Measurements from ENCODE around the gene KCNV2. TPM values are rescaled to one million over a fixed set of nuclear protein-coding genes. Genes with fewer than 3 reads are reported as not detected.
A peak's percentile ranks its signal among the peaks of the same experiment; 100 is the strongest.

Gene KCNV2
- total RNA-seq, 2 donors from 2014 or later, result not detected

DNA sequence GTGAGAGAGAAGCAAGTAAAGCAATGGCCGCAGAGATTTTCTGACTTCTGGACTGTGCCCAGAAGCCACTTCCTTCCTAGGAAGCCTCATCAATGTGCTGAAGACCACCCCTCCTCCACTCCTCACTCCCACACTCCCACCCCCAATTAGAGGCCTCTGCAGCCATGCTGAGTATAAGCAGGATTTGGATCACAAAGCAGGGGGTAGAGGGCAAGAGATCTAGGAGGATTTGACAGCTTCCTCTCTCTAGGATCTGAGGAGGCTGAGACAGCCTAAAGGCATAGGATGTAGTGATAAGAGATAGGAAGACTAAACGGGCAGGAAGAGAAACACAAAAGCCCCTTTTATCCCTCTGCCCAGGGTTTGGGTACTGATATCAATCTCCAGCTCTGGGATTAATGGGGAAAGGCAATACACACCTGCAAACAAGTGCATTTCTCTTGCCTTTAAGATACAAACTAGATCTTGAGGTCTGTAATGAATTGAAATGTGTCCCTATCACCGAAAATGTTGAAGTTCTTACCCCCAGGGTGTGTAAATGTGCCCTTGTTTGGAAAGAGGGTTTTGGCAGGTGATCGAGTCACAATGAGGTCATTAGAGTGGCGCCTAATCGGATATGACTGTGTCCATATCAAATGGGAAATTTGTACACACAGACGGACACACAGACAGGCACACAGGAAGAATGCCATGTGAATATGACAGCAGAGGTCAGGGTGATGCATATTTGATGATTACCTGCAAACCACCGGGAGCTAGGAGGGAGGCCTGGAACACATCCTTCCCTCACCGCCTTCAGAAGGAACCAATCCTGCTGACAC is 28.5 kb downstream of the KCNV2 start:
- Mint-ChIP-seq H3K4me3 (no peak overlapping the region), H3K27me3 (no peaks in the 10 kb centered on the region), H3K27ac (no peak overlapping the region), H3K4me1 (no peaks in the 10 kb centered on the region), H3K36me3 (ENCODE audit: low read depth) (peaks cover 7% of the 10 kb centered on the region)
- no peaks in the 10 kb centered on the region for H3K9me3 ChIP-seq (ENCODE audit: control insufficient read depth, low read length, poor library complexity, severe bottlenecking)
- no peak for ATAC-seq
- DNase-seq, result no peak

DNA sequence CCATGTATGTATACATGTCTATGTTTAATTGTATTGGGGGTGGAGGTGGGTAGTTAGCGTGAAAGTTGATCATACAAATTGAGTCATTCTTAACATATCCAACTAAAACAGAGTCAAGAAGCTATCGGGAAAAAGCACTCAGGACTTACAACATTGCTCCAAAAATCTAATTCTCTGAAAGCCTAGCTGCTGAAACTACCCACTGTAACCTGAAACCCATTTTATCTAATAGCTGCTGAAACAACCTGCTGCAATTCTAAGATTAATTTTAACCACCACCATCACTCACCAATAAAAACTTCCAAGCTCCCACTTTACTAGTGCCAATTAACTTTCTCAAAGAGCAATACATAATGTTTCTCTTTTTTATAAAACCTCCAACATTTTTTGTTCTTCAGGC is 32.2 kb downstream of the KCNV2 start:
- H3K4me3 Mint-ChIP-seq, result no peak overlapping the region
- H3K36me3 Mint-ChIP-seq (ENCODE audit: low read depth), result peaks cover 4% of the 10 kb centered on the region
- H3K27ac Mint-ChIP-seq, result no peak overlapping the region
- ATAC-seq, result no peak
- no peaks in the 10 kb centered on the region for H3K9me3 ChIP-seq (ENCODE audit: control insufficient read depth, low read length, poor library complexity, severe bottlenecking)
- H3K4me1 Mint-ChIP-seq, result no peaks in the 10 kb centered on the region
- DNase-seq, result no peak
- no peaks in the 10 kb centered on the region for H3K27me3 Mint-ChIP-seq

DNA sequence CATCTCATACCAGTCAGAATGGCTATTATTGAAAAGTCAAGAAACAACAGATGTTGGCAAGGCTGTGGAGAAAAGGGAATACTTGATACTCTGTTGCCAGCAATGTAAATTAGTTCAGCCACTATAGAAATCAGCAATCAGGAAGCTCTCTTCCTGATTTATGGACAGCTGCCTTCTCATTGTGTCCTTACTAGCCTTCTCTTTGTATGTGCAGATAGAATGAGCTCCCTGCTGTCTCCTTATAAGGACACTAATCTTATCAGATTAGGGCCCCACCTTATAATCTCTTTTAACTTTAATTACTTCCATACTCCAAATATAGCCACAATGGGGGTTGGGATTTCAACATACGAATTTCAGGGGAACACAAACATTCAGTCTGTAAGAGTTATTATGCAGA is 38.0 kb downstream of the KCNV2 start:
- H3K9me3 ChIP-seq (ENCODE audit: control insufficient read depth, low read length, poor library complexity, severe bottlenecking), result no peaks in the 10 kb centered on the region
- Mint-ChIP-seq H3K4me3 (no peak overlapping the region), H3K4me1 (no peaks in the 10 kb centered on the region), H3K27ac (no peak overlapping the region), H3K27me3 (no peaks in the 10 kb centered on the region), H3K36me3 (ENCODE audit: low read depth) (peaks cover 6% of the 10 kb centered on the region)
- no peak for ATAC-seq
- DNase-seq, result no peak

DNA sequence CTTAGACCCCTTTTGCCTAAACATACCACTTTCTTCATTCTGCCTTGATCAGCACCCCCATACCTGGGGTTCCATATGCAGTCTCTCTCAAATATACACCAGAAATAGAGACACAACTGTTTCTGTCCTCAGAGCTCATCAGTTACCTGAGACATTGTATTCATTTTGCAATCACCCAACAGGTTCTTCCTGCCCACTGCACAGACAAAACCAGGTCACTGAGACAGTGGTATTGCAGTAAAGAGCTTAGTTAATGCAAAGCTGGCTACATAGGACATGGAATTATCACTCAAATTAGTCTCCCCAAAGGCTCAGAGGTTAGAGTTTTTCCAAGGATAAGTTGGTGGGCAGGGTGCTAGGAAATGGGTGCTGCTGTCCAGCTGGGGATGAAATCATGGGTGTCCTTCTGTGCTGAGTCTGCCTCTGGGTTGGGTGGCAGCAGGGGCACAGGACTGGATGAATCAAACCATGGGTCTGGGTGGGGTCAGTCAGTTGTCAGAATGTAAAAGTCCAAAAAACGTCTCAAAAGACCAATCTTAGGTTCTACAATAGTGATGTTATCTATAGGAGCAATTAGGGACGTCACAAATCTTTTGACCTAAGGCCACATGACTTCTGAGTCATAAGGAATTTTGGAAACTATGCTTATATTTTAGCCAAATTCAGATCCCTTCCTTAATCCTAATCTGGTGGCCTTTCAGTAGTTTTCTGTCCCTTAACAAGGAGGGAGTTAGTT is 41.0 kb downstream of the KCNV2 start:
- no peaks in the 10 kb centered on the region for H3K9me3 ChIP-seq (ENCODE audit: control insufficient read depth, low read length, poor library complexity, severe bottlenecking)
- ATAC-seq, result no peak
- Mint-ChIP-seq H3K4me1 (peaks cover 2% of the 10 kb centered on the region), H3K27me3 (no peaks in the 10 kb centered on the region), H3K36me3 (ENCODE audit: low read depth) (peaks cover 2% of the 10 kb centered on the region), H3K27ac (no peak overlapping the region), H3K4me3 (no peak overlapping the region)
- no peak for DNase-seq

DNA sequence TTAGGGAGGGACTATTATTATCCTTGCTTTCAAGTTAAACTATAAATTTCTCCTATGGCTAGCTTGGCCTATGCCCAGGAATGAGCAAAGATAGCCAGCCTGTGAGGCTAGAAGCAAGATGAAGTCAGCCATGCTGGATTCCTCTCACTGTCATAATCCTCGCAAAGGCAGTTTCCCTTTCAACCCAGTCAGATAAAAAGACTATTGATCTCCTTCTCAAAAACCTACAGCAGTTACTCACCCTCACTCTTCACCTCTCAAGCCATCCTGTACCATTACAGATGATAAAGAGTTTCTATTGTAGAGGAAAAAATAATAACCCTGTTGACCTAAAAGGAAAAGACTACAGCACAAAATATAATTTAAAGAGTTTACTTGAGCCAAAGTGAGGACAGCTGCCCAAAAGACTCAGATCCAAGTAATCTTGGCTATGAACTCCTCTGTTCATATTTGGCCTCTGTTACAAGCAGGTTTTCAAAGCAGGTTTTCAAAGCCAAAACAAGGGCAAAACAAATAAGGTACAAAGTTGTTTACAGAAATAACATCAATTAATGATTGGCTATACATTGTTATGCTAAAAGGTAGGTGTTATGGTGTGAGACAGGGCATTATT is 41.7 kb downstream of the KCNV2 start:
- DNase-seq (no peak), ATAC-seq (no peak)
- no peak overlapping the region for H3K27ac Mint-ChIP-seq
- no peaks in the 10 kb centered on the region for H3K27me3 Mint-ChIP-seq
- no peaks in the 10 kb centered on the region for H3K9me3 ChIP-seq (ENCODE audit: control insufficient read depth, low read length, poor library complexity, severe bottlenecking)
- no peak overlapping the region for H3K4me3 Mint-ChIP-seq
- peaks cover 2% of the 10 kb centered on the region for H3K4me1 Mint-ChIP-seq
- H3K36me3 Mint-ChIP-seq (ENCODE audit: low read depth), result peaks cover 2% of the 10 kb centered on the region

DNA sequence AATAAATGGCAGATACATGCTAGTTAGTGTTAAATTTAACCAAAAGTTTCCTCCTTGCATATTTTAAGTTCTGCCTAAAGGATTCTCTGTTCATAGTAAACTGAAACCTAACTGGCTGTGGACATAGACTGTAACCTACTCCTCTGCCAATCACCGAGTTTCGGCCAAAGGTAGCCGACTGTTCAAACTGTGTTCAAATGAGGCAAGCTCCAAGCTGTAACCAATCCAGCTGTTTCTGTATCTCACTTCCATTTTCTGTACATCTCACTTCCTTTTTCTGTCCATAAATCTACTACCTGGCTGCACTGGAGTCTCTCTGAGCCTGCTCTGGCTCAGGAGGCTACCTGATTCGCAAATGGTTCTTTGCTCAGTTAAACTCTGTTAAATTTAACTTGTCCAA is 44.1 kb downstream of the KCNV2 start:
- peaks cover 2% of the 10 kb centered on the region for H3K36me3 Mint-ChIP-seq (ENCODE audit: low read depth)
- H3K27me3 Mint-ChIP-seq, result no peaks in the 10 kb centered on the region
- no peak overlapping the region for H3K27ac Mint-ChIP-seq
- DNase-seq (no peak), ATAC-seq (no peak)
- no peaks in the 10 kb centered on the region for H3K9me3 ChIP-seq (ENCODE audit: control insufficient read depth, low read length, poor library complexity, severe bottlenecking)
- H3K4me3 Mint-ChIP-seq, result no peak overlapping the region
- peaks cover 18% of the 10 kb centered on the region for H3K4me1 Mint-ChIP-seq

DNA sequence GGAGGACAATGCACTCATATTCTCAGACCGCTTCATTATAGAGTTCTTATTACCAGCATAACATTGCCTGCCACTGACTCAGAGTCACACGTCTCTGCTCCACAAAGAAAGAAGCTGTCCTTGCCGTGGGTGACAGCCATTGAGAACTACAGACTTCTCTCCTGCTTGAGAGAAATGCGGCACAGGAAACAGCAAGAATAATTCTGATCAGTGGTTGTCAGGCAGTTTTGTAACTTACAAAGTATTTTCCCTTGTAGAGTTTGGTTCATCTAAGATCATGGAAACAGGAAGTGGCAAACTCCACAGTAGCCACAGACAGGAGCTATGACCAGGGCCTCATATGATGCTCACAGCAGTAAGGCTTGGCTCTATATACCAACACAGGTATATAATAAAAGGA is 47.0 kb downstream of the KCNV2 start:
- H3K4me3 Mint-ChIP-seq, result no peak overlapping the region
- H3K9me3 ChIP-seq (ENCODE audit: control insufficient read depth, low read length, poor library complexity, severe bottlenecking), result no peaks in the 10 kb centered on the region
- ATAC-seq (peak; percentile 65), DNase-seq (no peak)
- peak overlapping the region; percentile 77 for H3K27ac Mint-ChIP-seq
- H3K4me1 Mint-ChIP-seq, result peaks cover 18% of the 10 kb centered on the region
- H3K27me3 Mint-ChIP-seq, result no peaks in the 10 kb centered on the region
- H3K36me3 Mint-ChIP-seq (ENCODE audit: low read depth), result peaks cover 7% of the 10 kb centered on the region

DNA sequence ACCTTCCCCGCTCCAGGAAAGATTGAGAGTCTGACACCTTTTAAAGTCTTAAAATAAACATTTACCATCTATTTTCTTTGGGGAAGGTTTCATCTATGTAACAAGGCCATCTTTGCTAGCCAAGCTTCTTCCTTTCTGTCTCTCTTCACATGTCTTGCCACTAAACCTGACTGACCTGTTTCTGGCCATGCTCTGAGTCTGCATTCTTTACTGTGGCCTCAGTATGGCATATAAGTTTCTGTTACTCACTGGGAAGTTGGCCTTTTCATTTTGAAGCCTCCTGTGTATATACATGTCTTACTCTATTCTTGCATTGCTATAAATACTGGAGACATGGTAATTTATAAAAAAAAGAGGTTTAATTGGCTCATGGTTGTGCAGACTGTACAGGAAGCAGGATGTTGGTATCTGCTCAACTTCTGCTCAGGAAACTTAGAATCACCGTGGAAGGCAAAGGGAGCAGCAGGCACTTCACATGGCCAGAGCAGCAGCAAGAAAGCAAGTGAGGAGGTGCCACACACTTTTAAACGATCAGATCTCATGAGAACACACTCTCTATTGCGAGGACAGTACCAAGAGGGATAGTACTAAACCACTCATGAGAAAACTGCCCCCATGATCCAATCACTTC is 48.1 kb downstream of the KCNV2 start:
- no peak overlapping the region for H3K4me3 Mint-ChIP-seq
- peaks cover 18% of the 10 kb centered on the region for H3K4me1 Mint-ChIP-seq
- no peaks in the 10 kb centered on the region for H3K9me3 ChIP-seq (ENCODE audit: control insufficient read depth, low read length, poor library complexity, severe bottlenecking)
- no peaks in the 10 kb centered on the region for H3K27me3 Mint-ChIP-seq
- H3K36me3 Mint-ChIP-seq (ENCODE audit: low read depth), result peaks cover 4% of the 10 kb centered on the region
- no peak for DNase-seq
- no peak for ATAC-seq
- peak overlapping the region; percentile 77 for H3K27ac Mint-ChIP-seq

DNA sequence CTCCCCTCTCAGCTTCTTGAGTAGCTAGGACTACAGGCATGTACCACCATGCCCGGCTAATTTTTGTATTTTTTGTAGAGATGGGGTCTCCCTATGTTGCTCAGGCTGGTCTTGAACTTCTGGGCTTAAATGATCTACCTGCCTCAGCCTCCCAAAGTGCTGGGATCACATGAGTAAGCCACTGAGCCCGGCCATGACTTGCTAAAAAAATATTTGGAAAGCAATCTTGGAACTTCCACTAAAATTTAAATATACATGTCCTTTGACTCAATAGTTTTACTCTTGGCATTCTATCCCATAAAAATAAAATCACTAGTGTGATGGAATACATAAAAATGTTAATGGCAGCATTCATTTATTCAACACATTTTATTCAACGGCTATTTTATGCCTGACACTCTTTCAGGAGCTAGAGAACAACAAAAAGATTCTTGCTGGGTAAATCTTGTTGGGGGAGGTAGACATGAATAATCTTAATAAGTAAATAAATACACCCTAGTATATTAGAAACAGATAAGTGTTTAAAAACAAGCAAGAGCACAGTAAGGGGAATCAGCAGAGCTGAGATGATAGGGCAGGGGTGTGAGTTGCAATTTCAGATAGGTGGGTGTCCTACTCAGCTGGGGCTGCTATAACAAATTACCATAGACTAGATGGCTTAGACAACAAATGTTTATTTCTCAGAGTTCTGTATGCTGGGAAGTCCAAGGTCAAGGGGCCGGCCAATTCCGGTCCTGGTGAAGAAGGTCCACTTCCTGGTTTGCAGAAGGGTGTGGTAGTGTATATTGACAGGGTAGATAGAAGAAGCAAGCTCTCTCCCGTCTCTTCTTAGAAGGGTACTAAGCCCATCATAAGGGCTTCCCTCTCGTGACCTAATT is 50.7 kb downstream of the KCNV2 start:
- H3K4me1 Mint-ChIP-seq, result peaks cover 16% of the 10 kb centered on the region
- H3K4me3 Mint-ChIP-seq, result no peak overlapping the region
- H3K27ac Mint-ChIP-seq, result no peak overlapping the region
- no peaks in the 10 kb centered on the region for H3K9me3 ChIP-seq (ENCODE audit: control insufficient read depth, low read length, poor library complexity, severe bottlenecking)
- DNase-seq (no peak), ATAC-seq (no peak)
- no peaks in the 10 kb centered on the region for H3K27me3 Mint-ChIP-seq
- peaks cover 9% of the 10 kb centered on the region for H3K36me3 Mint-ChIP-seq (ENCODE audit: low read depth)

DNA sequence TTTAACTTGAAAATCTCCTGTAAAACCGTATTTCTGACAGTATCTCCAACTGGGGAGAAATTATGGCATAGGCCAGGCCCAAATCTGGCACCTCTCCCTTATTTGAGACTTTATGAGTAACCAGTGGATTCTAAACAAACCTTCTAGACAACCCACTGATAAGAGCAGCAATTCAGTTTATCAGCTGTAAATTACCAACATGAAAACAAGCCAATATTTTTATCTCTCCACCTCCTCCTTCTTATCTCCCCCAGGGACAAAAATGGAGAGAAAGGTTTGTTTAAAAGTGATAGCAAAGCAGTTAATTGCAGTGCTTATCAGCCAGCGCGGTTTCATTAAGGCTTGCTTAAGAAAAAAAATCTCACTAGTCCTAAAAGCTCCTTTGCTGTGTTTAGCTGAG is 53.8 kb downstream of the KCNV2 start:
- ATAC-seq (no peak), DNase-seq (no peak)
- Mint-ChIP-seq H3K4me1 (peaks cover 1% of the 10 kb centered on the region), H3K27ac (no peak overlapping the region), H3K4me3 (no peak overlapping the region), H3K27me3 (no peaks in the 10 kb centered on the region), H3K36me3 (ENCODE audit: low read depth) (peaks cover 19% of the 10 kb centered on the region)
- no peaks in the 10 kb centered on the region for H3K9me3 ChIP-seq (ENCODE audit: control insufficient read depth, low read length, poor library complexity, severe bottlenecking)

DNA sequence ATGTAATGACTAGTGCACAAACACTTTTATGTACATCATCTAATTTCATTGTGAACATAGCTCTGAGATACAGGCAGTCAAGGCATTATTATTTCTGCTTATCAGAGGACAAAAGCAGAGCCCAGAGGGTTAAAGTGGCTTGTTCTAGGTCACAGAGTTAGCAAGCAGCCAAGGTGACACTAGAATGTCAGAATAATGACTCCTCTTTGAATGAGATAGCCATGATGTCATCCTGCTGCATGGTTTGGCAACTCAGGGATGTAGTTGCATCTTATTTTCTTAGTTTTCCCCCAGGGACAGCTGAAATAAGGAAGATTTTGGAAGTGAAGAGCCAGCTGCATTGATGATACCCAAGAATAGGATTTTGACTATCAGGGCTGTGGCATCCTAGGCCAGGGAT is 54.4 kb downstream of the KCNV2 start:
- Mint-ChIP-seq H3K4me1 (no peaks in the 10 kb centered on the region), H3K36me3 (ENCODE audit: low read depth) (peaks cover 23% of the 10 kb centered on the region), H3K4me3 (no peak overlapping the region), H3K27me3 (no peaks in the 10 kb centered on the region), H3K27ac (no peak overlapping the region)
- DNase-seq (no peak), ATAC-seq (no peak)
- H3K9me3 ChIP-seq (ENCODE audit: control insufficient read depth, low read length, poor library complexity, severe bottlenecking), result no peaks in the 10 kb centered on the region

DNA sequence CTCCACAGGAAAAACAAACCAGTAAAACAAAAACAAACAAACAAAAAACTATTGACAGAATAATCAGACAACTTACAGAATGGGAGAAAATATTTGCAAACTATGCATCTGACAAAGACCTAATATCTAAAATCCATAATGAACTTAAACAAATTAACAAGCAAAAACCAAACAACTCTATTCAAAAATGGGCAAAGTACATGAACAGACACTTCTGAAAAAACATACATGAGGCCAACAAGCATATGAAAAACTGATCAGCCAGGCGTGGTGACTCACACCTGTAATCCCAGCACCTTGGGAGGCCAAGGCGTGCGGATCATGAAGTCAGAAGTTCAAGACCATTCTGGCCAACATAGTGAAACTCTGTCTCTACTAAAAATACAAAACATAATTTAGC is 60.1 kb downstream of the KCNV2 start:
- Mint-ChIP-seq H3K4me1 (no peaks in the 10 kb centered on the region), H3K27ac (no peak overlapping the region), H3K27me3 (no peaks in the 10 kb centered on the region), H3K4me3 (no peak overlapping the region), H3K36me3 (ENCODE audit: low read depth) (peaks cover 23% of the 10 kb centered on the region)
- H3K9me3 ChIP-seq (ENCODE audit: control insufficient read depth, low read length, poor library complexity, severe bottlenecking), result no peaks in the 10 kb centered on the region
- no peak for ATAC-seq
- DNase-seq, result no peak

Data from T-helper 17 cell (primary cell).